ENCODE measurements around the gene DTX3L.
"Not testable (repeated sequence)": the region's sequence is repeated elsewhere in the genome, so short reads cannot be mapped to it uniquely, and the experiment has no call there.

DTX3L gene

GRCh38 chr3:122562923-122563716, 1.0 kb upstream of the DTX3L start:
- DNase-seq: no peak

DNA sequence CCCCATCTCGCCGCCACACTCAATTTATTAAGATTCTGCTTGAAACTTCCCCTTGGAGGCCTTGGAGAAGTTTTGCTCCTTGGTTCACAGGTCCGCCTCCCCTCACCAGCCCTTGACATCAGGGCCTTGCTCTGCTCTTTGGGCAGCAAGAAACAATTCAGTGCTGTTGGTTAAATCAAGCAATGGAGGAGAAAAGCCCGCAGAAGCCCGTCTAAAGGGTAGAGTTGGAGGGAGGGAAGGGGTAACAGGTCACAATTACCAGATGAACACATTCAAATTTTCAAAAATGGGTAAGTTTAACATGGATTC, 467 bp upstream of the DTX3L start:
- no peak for DNase-seq

DNA sequence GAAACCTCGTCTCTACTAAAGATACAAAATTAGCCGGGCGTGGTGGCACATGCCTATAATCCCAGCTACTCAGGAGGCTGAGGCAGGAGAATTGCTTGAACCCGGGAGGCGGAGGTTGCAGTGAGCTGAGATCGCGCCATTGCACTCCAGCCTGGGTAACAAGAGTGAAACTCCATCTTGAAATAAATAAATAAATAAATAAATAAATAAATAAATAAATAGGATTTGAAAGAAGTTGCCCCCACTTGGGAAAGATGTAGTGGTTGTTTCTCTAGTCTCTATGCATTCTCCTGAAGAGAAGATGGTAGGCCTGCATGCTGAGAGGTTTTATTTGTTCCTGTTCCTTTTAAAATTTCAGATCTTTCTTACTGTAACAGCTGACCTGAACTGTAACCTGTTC, 4.0 kb downstream of the DTX3L start:
- not testable (repeated sequence) for DNase-seq

- DNase-seq: no peak
These were observed 4.6 kb downstream of the DTX3L start for GRCh38 chr3:122568755-122569154.

DNA sequence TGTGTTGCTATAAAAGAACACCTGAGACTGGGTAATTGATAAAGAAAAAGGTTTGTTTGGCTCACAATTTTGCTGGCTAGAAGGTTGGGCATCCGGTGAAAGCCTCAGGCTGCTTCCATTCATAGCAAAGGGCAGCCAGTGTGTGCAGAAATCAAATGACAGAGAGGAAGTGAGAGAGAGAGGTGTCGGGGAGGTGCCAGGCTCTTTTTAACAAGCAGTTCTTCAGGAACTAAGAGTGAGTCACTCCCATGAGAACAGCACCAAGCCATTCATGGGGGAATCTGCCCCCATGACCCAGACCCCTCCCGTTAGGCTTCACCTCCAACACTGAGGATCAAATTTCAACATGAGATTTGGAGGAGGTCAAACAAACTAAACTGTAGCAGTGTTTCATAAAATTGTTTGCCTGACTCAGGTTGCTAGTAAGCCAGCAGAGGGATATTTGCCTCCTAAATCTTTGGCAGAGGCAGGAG, 8.8 kb downstream of the DTX3L start:
- peak; percentile 25 for DNase-seq

GRCh38 chr3:122576174-122576940, 12.2 kb downstream of the DTX3L start:
- DNase-seq: no peak

DNA sequence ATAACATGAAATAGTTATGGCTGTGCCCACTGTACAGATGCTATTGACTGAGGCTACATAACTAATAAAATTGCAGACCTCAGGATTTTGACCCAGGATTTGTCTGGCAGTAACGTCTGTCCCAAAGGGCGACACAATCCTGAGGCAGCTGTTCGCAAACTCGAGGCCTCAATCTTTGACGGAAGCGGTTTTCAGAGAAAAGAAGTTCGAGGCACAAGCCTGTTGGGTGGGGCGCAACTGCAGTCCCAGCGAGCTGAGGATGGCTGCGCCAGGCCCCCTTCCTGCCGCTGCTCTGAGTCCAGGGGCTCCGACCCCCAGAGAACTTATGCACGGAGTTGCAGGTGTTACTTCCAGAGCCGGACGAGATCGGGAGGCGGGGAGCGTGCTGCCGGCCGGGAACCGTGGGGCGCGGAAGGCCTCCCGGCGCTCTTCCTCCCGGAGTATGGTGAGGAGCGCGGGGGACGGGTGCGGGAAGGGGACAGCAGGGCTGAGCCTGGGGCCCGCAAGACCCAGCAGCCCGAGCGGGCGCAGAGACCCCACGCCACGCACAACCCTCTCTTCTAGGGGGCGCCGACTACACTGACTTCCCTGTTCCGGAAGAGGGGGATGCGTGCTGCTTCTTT, 13.4 kb downstream of the DTX3L start, which contains the start of gene PARP15:
Gene PARP15, plus strand, starts transcription at position 242 of the 623 bp plus-strand sequence. Its CDS starts 18 bp downstream, at position 260.
- DNase-seq: no peak

GRCh38 chr3:122578069-122578740, 14.1 kb downstream of the DTX3L start:
- DNase-seq: no peak

DNA sequence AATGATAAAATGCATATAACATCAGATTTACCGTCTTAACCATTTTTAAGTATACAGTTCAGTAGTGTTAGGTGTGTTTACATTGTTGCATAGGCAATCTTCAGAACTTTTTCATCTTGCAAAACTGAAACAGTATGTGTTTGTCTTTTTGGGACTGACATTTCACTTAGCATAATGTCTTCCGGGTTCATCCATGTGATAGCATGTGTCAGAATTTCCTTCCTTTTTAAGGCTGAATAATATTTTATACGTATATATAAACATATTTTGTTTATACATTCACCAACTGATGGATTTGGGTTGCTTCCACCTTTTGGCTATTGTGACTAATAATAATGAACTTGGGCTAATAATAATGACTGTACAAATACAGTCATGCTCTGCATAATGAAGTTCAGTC, 16.3 kb downstream of the DTX3L start:
- DNase-seq: no peak

GRCh38 chr3:122581622-122582021, 17.5 kb downstream of the DTX3L start:
- DNase-seq: no peak

DNA sequence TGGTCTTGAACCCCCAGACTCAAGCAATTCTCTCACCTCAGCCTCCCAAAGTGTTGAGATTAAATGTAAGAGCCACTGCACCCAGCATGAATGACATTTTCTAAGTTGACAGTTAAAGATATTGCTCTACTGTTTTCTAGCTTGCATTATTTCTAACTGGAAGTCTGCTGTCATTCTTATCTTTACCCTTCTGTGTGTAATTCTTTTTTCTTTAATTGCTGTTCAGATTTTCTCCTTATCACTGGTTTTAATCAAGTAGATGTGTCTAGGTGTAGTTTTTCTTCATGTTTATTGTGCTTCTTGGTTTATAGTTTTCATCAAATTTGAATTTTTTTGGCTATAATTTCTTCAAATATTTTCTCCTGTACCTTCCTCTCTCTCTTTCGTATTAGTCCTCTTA, 18.3 kb downstream of the DTX3L start:
- DNase-seq: no peak

DNA sequence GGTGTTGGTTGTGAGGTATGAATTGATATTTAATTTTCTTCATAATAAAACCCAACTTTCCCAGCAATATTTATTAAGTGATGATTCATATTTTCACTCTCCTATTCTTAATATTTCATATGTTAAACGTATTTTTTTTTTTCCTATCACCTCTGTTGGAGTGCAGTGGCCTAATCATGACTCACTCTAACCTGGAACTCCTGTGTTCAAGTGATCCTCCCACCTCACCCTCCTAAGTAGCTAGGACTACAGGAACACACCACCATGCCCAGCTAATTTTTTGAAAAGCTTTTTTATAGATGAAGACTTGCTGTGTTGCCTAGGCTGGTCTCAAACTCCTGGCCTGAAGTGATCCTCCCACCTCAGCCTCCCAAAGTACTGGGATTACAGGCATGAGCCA, 22.0 kb downstream of the DTX3L start:
- DNase-seq: no peak

- no peak for DNase-seq
These were observed 22.8 kb downstream of the DTX3L start for GRCh38 chr3:122586773-122587485.

GRCh38 chr3:122587572-122587971, 23.4 kb downstream of the DTX3L start:
- DNase-seq: no peak

- DNase-seq: no peak
These were observed 25.2 kb downstream of the DTX3L start for GRCh38 chr3:122589297-122589696.

DNA sequence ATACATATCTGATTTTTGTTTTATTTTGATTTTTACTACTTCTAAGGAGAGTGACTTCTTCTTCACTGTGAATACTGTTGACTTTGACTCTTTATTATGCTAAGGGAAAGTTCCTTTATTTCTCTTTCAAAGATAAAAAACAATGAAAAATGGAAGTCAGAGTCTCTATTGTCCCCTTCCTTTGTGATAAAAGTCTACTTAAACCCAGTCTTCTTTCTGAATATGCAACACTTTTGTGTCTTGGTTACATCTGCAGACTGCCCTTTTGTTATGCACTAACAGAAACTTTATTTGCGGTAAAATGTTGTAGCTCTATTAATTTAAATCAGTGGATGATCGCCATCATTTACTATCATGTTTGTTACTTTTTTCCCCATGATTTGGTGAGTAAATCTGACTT, 26.5 kb downstream of the DTX3L start:
- DNase-seq: no peak

DNA sequence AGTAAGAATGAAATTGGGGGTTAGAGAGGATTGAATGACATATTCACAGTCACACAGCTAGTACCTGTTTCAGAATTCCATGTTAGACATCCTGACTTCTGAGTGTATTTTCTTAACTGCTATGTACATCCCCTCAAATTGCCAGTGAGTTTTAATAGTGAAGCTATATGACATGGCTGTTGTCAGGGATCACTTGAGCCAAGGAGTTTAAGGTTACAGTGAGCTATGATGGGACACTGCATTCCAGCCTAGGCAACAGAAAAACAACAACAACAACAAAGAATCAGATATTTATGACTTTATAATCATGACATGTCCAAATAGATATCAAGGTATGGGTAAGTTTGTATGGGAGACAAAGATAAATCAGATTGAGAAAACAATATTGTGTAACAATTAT, 29.9 kb downstream of the DTX3L start:
- no peak for DNase-seq

DNA sequence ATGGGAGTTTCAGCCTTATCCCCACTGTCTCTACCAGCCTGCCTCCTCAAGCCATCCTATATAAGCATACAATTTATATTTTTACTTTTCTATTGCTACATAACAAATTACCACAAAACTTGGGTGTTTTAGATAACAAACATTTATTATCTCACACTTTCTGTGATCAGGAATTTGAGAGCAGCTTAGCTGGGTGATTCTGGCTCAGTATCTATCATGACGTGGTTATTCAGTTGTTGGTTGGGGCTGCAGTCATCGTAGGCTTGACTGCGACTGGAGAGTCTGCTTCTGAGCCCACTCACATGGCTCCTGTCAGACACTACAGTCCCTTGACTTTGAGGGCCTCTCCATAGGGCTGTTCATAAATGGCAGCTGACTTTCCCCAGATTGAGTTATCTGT, 34.0 kb downstream of the DTX3L start:
- no peak for DNase-seq

- DNase-seq: no peak
These were observed 34.4 kb downstream of the DTX3L start for GRCh38 chr3:122598556-122598955.

DNA sequence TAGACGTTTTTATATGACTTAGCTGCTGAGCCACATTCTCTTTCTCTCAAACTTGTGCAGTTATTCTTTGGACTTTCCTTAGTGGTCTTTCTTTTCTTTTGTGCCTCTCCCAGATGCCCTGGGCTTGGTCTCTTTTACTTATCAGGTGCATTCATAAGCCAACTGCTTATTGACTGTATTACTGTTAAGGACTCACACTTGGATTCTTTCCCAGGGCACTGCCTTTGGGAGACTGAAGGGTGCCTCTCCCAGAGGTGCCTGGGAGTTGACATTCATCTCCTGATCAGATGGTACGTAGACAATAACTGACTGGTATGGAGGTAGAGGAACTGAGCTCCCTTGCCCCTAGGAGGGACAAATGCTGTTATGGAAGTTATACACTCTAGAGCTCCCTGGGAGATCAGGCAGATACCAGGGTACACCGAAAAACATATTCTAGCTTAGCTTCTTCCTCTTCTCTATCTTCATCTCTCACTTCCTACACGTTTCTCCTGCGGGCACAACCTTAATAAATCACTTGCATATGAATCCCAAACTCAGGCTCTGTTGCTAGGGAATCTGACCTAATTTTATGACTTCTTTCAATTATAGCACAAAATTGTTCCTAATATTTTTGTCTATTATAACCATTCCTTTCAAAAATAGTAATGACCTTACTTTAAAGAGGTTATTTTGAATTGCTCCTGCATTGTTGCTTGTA, 38.0 kb downstream of the DTX3L start:
- no peak for DNase-seq

GRCh38 chr3:122603056-122603455, 38.9 kb downstream of the DTX3L start:
- DNase-seq: no peak

DNA sequence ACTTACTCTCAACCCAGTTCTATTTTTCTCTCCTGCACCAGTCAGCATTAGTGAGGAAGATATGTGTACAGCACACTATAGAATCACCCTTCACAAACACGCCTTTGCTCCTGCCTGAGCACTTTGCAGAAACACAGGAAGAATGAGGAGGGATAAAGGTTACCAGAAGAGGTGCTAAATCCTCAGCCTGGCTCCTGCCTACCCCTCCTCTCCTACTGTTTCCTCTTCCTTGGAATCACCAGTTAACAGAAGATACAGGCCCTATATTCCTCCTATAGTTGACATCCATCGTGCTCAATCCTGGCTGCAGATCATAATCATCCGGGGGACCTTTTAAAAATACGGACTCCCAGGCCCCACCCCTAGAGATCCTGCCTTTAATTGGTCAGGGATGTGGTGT, 42.2 kb downstream of the DTX3L start:
- DNase-seq: no peak
